HEK293 (cell line): ENCODE data around the gene PLAAT1.

Experiments used
- IKZF3 ChIP-seq: fragments of 450-650 bp; IDR thresholded peaks from 2 replicates; pipeline ENCODE4 v1.5.0; 2018; ENCODE audit warnings: missing biosample characterization, mild to moderate bottlenecking, missing genetic modification characterization, moderate library complexity
- KLF10 ChIP-seq: fragments of 450-650 bp; IDR thresholded peaks from 2 replicates; pipeline ENCODE4 v1.5.1; 2018; ENCODE audit warnings: missing biosample characterization, mild to moderate bottlenecking, missing genetic modification characterization
- MZF1 ChIP-seq: fragments of 450-650 bp; formaldehyde crosslinking; IDR thresholded peaks from 2 replicates; pipeline ENCODE4 v1.5.1; 2017; ENCODE audit warnings: missing biosample characterization, missing genetic modification characterization, borderline replicate concordance
- ZBTB26 ChIP-seq: fragments of 450-650 bp; formaldehyde crosslinking; optimal IDR thresholded peaks from 2 replicates; pipeline ENCODE3; 2016; ENCODE audit warnings: missing biosample characterization, mild to moderate bottlenecking, missing genetic modification characterization
- ZFHX2 ChIP-seq: fragments of 450-650 bp; formaldehyde crosslinking; conservative IDR thresholded peaks from 2 replicates; pipeline ENCODE4 v1.5.1; 2016; ENCODE audit warnings: missing biosample characterization, missing genetic modification characterization
- ZNF768 ChIP-seq: fragments of 450-650 bp; formaldehyde crosslinking; IDR thresholded peaks from 2 replicates; pipeline ENCODE4 v1.5.1; 2018; ENCODE audit warnings: missing biosample characterization, mild to moderate bottlenecking, missing genetic modification characterization
- TF ChIP-seq, protein P1 (sequence below): fragments of 450-650 bp; formaldehyde crosslinking; IDR thresholded peaks from 2 replicates; pipeline ENCODE4 v1.5.1; 2016; ENCODE audit warnings: missing biosample characterization, missing genetic modification characterization

DNA sequence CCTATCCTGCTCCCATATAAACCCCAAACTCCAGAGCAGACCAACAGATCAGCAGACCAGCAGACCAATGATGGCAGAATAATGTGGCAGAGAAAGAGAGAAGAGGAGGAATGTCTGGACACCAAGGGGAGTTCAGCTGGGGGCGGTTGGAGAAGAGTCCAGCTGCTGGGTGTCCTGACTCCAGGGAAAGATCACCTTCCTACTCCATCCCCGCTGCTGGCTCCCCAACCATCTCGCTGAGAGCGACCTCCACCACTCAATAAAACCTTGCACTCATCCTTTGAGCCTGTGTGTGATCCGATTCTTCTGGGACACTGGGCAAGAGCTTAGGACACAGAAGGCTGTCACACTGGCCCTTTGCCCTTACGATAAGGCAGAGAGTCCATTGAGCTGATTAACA is 12.8 kb upstream of the PLAAT1 start:
- TF ChIP-seq, protein P1, sequence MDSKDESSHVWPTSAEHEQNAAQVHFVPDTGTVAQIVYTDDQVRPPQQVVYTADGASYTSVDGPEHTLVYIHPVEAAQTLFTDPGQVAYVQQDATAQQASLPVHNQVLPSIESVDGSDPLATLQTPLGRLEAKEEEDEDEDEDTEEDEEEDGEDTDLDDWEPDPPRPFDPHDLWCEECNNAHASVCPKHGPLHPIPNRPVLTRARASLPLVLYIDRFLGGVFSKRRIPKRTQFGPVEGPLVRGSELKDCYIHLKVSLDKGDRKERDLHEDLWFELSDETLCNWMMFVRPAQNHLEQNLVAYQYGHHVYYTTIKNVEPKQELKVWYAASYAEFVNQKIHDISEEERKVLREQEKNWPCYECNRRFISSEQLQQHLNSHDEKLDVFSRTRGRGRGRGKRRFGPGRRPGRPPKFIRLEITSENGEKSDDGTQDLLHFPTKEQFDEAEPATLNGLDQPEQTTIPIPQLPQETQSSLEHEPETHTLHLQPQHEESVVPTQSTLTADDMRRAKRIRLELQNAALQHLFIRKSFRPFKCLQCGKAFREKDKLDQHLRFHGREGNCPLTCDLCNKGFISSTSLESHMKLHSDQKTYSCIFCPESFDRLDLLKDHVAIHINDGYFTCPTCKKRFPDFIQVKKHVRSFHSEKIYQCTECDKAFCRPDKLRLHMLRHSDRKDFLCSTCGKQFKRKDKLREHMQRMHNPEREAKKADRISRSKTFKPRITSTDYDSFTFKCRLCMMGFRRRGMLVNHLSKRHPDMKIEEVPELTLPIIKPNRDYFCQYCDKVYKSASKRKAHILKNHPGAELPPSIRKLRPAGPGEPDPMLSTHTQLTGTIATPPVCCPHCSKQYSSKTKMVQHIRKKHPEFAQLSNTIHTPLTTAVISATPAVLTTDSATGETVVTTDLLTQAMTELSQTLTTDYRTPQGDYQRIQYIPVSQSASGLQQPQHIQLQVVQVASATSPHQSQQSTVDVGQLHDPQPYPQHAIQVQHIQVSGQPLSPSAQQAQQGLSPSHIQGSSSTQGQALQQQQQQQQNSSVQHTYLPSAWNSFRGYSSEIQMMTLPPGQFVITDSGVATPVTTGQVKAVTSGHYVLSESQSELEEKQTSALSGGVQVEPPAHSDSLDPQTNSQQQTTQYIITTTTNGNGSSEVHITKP (tag by site-specific recombination), result no peak
- TF ChIP-seq ZFHX2 (no peak), ZNF768 (tag by site-specific recombination) (no peak), ZBTB26 (tag by site-specific recombination) (no peak), KLF10 (tag by site-specific recombination) (no peak), MZF1 (no peak), IKZF3 (no peak)
